Stimulated activated CD8-positive, alpha-beta memory T cell treated with anti-CD3 and anti-CD28 coated beads, Interleukin-15, amount 100 ng/mL, for 24 hours (primary cell): ENCODE data around the gene AKR7A2.
A peak's percentile ranks its signal among the peaks of the same experiment; 100 is the strongest.

Experiments
- DNase-seq: peaks from one replicate; pipeline ENCODE4 v3.0.0-alpha.2; 2020; ENCODE audit warnings: low read depth

The AKR7A2 gene

GRCh38 chr1:19343617-19344350 lies 31.8 kb upstream of the AKR7A2 start:
- DNase-seq: no peak

GRCh38 chr1:19342894-19343616 lies 31.1 kb upstream of the AKR7A2 start:
- no peak for DNase-seq

GRCh38 chr1:19342062-19342750 lies 30.3 kb upstream of the AKR7A2 start:
- no peak for DNase-seq

- DNase-seq: peak; percentile 71
Observed at GRCh38 chr1:19341201-19342061, 29.5 kb upstream of the AKR7A2 start.

GRCh38 chr1:19340387-19340937 lies 28.5 kb upstream of the AKR7A2 start:
- no peak for DNase-seq

- DNase-seq: no peak
Observed at GRCh38 chr1:19339214-19339861, 27.4 kb upstream of the AKR7A2 start.

- DNase-seq: no peak
Observed at GRCh38 chr1:19338323-19338762, 26.4 kb upstream of the AKR7A2 start.

GRCh38 chr1:19337289-19337688 lies 25.3 kb upstream of the AKR7A2 start:
- no peak for DNase-seq

- no peak for DNase-seq
Observed at GRCh38 chr1:19336543-19336942, 24.6 kb upstream of the AKR7A2 start.

GRCh38 chr1:19333587-19334354 lies 21.8 kb upstream of the AKR7A2 start:
- no peak for DNase-seq

- DNase-seq: no peak
Observed at GRCh38 chr1:19332832-19333231, 20.9 kb upstream of the AKR7A2 start.

GRCh38 chr1:19331262-19331878 lies 19.4 kb upstream of the AKR7A2 start:
- DNase-seq: no peak

- no peak for DNase-seq
Observed at GRCh38 chr1:19330449-19331135, 18.6 kb upstream of the AKR7A2 start.

GRCh38 chr1:19329611-19330010 lies 17.7 kb upstream of the AKR7A2 start:
- no peak for DNase-seq

GRCh38 chr1:19329188-19329587 lies 17.2 kb upstream of the AKR7A2 start:
- DNase-seq: no peak

GRCh38 chr1:19328486-19328885 lies 16.5 kb upstream of the AKR7A2 start:
- no peak for DNase-seq

- no peak for DNase-seq
Observed at GRCh38 chr1:19327736-19328135, 15.8 kb upstream of the AKR7A2 start.

GRCh38 chr1:19327301-19327700 lies 15.4 kb upstream of the AKR7A2 start:
- no peak for DNase-seq

- DNase-seq: no peak
Observed at GRCh38 chr1:19326748-19327065, 14.8 kb upstream of the AKR7A2 start.
